IMR-90 (cell line): ENCODE data around the gene FRS3. TPM values are rescaled to one million over a fixed set of nuclear protein-coding genes. Genes with fewer than 3 reads are reported as not detected.

Experiments
- ATAC-seq: fragments of 200-7000 bp; cut with Tn5 transposase; 2 replicates; pipeline ENCODE4 v1.9.1; 2020; ENCODE audit warnings: low read depth, mild to moderate bottlenecking, moderate library complexity
- BruUV-seq: library from RNA; stranded (reverse); fragments of 400-500 nt; replicated peaks from 2 replicates; lab custom pipeline; 2021; lab: Mats Ljungman, UMichigan
- CTCF ChIA-PET: fragments of 300-600 bp; formaldehyde crosslinking; extraction: SDS; loops from one replicate; lab custom pipeline; 2021; ENCODE audit warnings: antibody characterized with exemption; lab: Yijun Ruan, JAX
- POLR2A ChIA-PET: fragments of 300-600 bp; sonication (Branson Sonifier 250); formaldehyde crosslinking; loops from one replicate; lab custom pipeline; 2022; ENCODE audit warnings: antibody characterized with exemption; ENCODE audit not compliant: unreplicated experiment; lab: Charles Lee
- DNase-seq: peaks from one replicate; pipeline ENCODE4 v3.0.0; 2013
- H2AFZ ChIP-seq: replicated peaks from 2 replicates; pipeline ENCODE3; 2013; ENCODE audit warnings: low read length, mild to moderate bottlenecking; ENCODE audit not compliant: poor library complexity
- H2AK5ac ChIP-seq: 2 replicates; pipeline ENCODE4 v1.6.1; 2013; ENCODE audit warnings: low read depth, low read length, inconsistent platforms
- H2AK9ac ChIP-seq: replicated peaks from 2 replicates; pipeline ENCODE3; 2013; ENCODE audit warnings: mild to moderate bottlenecking, low read depth, low read length, moderate library complexity; ENCODE audit not compliant: poor library complexity
- H2BK120ac ChIP-seq: 2 replicates; pipeline ENCODE4 v1.6.1; 2013; ENCODE audit warnings: low read depth, low read length, inconsistent platforms
- H2BK15ac ChIP-seq: 3 replicates; pipeline ENCODE4 v1.6.1; 2013; ENCODE audit warnings: low read depth, low read length, inconsistent platforms
- H2BK20ac ChIP-seq: 2 replicates; pipeline ENCODE4 v1.6.1; 2013; ENCODE audit warnings: low read depth, mild to moderate bottlenecking, inconsistent platforms, low read length, moderate library complexity
- H2BK5ac ChIP-seq: 2 replicates; pipeline ENCODE4 v1.6.1; 2013; ENCODE audit warnings: mild to moderate bottlenecking, low read depth, low read length, inconsistent platforms; ENCODE audit not compliant: poor library complexity, severe bottlenecking
- H3K14ac ChIP-seq: replicated peaks from 2 replicates; pipeline ENCODE4 v1.6.1; 2013; ENCODE audit warnings: low read depth, low read length, inconsistent platforms
- H3K18ac ChIP-seq: 2 replicates; pipeline ENCODE4 v1.6.1; 2013; ENCODE audit warnings: low read depth, low read length, control low read depth
- H3K23ac ChIP-seq: 2 replicates; pipeline ENCODE4 v1.6.1; 2013; ENCODE audit warnings: low read depth, low read length, inconsistent platforms
- H3K27ac ChIP-seq: 2 replicates; pipeline ENCODE4 v1.5.1; 2013; ENCODE audit warnings: mild to moderate bottlenecking, control low read depth, low read length; ENCODE audit not compliant: insufficient read depth
- H3K27me3 ChIP-seq: 2 replicates; pipeline ENCODE4 v1.6.1; 2013; ENCODE audit warnings: low read length; ENCODE audit not compliant: control insufficient read depth, insufficient read depth
- H3K36me3 ChIP-seq: 2 replicates; pipeline ENCODE4 v1.6.1; 2013; ENCODE audit warnings: low read length, mixed read lengths; ENCODE audit not compliant: control insufficient read depth, insufficient read depth
- H3K4ac ChIP-seq: 2 replicates; pipeline ENCODE4 v1.6.1; 2013; ENCODE audit warnings: low read depth, low read length, inconsistent platforms
- H3K4me1 ChIP-seq: 2 replicates; pipeline ENCODE4 v1.6.1; 2013; ENCODE audit warnings: low read length, mixed read lengths; ENCODE audit not compliant: control insufficient read depth, insufficient read depth
- H3K4me2 ChIP-seq: 2 replicates; pipeline ENCODE4 v1.6.1; 2013; ENCODE audit warnings: low read depth, mild to moderate bottlenecking, control low read depth, low read length, moderate library complexity
- H3K4me3 ChIP-seq: 2 replicates; pipeline ENCODE4 v1.5.1; 2013; ENCODE audit warnings: low read depth, mild to moderate bottlenecking, control low read depth, low read length, moderate library complexity; ENCODE audit not compliant: insufficient read depth
- H3K56ac ChIP-seq: 2 replicates; pipeline ENCODE4 v1.6.1; 2013; ENCODE audit warnings: low read length, inconsistent platforms; ENCODE audit not compliant: insufficient read depth; ENCODE audit errors: extremely low read depth
- H3K79me1 ChIP-seq, 2 experiments: 2 replicates each; pipeline ENCODE4 v1.6.1; 2013; ENCODE audit warnings: low read length in 2 of 2, inconsistent platforms in 1 of 2, low read depth in 1 of 2
- H3K9ac ChIP-seq: 2 replicates; pipeline ENCODE4 v1.6.1; 2013; ENCODE audit warnings: low read depth, low read length, control low read depth
- H3K9me1 ChIP-seq: 2 replicates; pipeline ENCODE4 v1.6.1; 2013; ENCODE audit warnings: low read length, inconsistent platforms; ENCODE audit not compliant: insufficient read depth
- H3K9me3 ChIP-seq: 2 replicates; pipeline ENCODE4 v1.6.1; 2013; ENCODE audit warnings: low read length; ENCODE audit not compliant: control insufficient read depth, insufficient read depth
- H4K20me1 ChIP-seq: 2 replicates; pipeline ENCODE4 v1.6.1; 2013; ENCODE audit warnings: low read length, inconsistent platforms; ENCODE audit not compliant: insufficient read depth
- H4K5ac ChIP-seq: 2 replicates; pipeline ENCODE4 v1.6.1; 2013; ENCODE audit warnings: mild to moderate bottlenecking, low read depth, low read length, control low read depth
- H4K8ac ChIP-seq, 2 experiments: 2 replicates each; pipeline ENCODE4 v1.6.1; 2013; ENCODE audit warnings: low read depth in 2 of 2, low read length in 2 of 2, control low read depth in 1 of 2, inconsistent platforms in 1 of 2
- H4K91ac ChIP-seq: 2 replicates; pipeline ENCODE4 v1.6.1; 2013; ENCODE audit warnings: low read depth, low read length, inconsistent platforms; ENCODE audit not compliant: insufficient read depth
- BHLHE40 ChIP-seq: fragments of 150-350 bp; IDR thresholded peaks from 2 replicates; pipeline ENCODE4 v1.6.1; 2016; ENCODE audit warnings: mild to moderate bottlenecking, low read depth, low read length
- CEBPB ChIP-seq: IDR thresholded peaks from 2 replicates; pipeline ENCODE4 v1.6.1; 2012; ENCODE audit warnings: low read depth, low read length, improper control_type of control experiment
- CHD1 ChIP-seq: IDR thresholded peaks from 2 replicates; pipeline ENCODE4 v1.6.1; 2012; ENCODE audit warnings: low read depth, low read length, improper control_type of control experiment
- FOS ChIP-seq: fragments of 150-350 bp; IDR thresholded peaks from 2 replicates; pipeline ENCODE4 v1.6.1; 2016; ENCODE audit warnings: low read depth, low read length
- MAFK ChIP-seq: IDR thresholded peaks from 2 replicates; pipeline ENCODE4 v1.6.1; 2012; ENCODE audit warnings: low read depth, low read length, improper control_type of control experiment
- MXI1 ChIP-seq: IDR thresholded peaks from 2 replicates; pipeline ENCODE4 v1.6.1; 2012; ENCODE audit warnings: low read depth, mild to moderate bottlenecking, low read length, moderate library complexity, borderline replicate concordance
- NFE2L2 ChIP-seq: fragments of 150-350 bp; IDR thresholded peaks from 2 replicates; pipeline ENCODE4 v1.6.1; 2016; ENCODE audit warnings: low read depth, mild to moderate bottlenecking, low read length
- WGBS, 2 experiments: methylation state at CpG; one replicate each; pipeline versions ENCODE4 v1.1.5 to v1.1.7; 2013; ENCODE audit warnings: missing lambda C conversion rate in 2 of 2; ENCODE audit not compliant: insufficient read length in 1 of 2; ENCODE audit errors: extremely low coverage in 2 of 2; 5-methylcytosine and 5-hydroxymethylcytosine counted together
- dilution Hi-C: fragments of 300-500 bp; cut with HindIII; formaldehyde crosslinking; loops from one replicate; pipeline ENCODE4 v1.14.3; 2018; ENCODE audit warnings: low sequenced_read_pairs; ENCODE audit not compliant: unreplicated experiment
- in situ Hi-C: fragments of 300-500 bp; cut with MboI; formaldehyde crosslinking; loops from 3 replicates; pipeline ENCODE4 v1.14.3; 2019; ENCODE audit warnings: low sequenced_read_pairs, inconsistent platforms, mixed read lengths
- intact Hi-C: fragments of 100-400 bp; cut with micrococcal nuclease; formaldehyde crosslinking; loops from 2 replicates; pipeline ENCODE4 v1.10.0; 2022
- polyA plus RNA-seq, 3 experiments: library from polyadenylated mRNA; depleted of rRNA; stranded (reverse); fragments of >200 nt; gene quantifications; 2 replicates each; pipeline ENCODE4 v1.2.3, GENCODE V29; 2012; ENCODE audit warnings: low replicate concordance in 1 of 3
- total RNA-seq: library from RNA; depleted of rRNA; stranded (reverse); fragments of >200 nt; gene quantifications from 2 replicates; pipeline ENCODE4 v1.2.3, GENCODE V29; 2012

The FRS3 gene
- total and polyA plus RNA-seq, 2 of the 4 experiments (the other 2 are of a cell fraction) = 0.54 to 3.8 TPM

DNA sequence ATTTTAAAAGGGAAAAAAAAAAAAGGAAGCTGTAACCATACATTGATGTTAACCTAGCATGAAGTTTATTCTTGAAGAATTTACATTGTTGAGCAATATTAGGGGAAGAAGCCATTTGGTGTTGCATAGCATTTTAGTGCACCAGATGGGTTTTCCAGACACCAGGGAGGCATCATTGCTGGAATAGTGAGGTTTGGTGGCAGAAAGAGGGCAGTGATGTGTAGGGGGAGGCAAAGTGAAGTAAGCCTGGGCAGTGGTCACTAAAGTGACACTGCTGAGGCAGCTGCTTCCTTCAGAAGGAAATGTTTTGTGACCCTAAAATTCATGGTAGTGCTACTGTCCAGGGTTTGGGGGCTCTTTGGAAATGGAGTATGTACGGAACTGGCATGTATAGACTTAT is 10.3 kb upstream of the FRS3 start:
- BruUV-seq = no TSS peak
- Histone ChIP-seq H3K4me3 (no peak overlapping the region), H3K4me2 (no peak overlapping the region), H3K9ac (no peak overlapping the region), H3K9me1 (0 out of 2 replicates have a peak, but pooled peaks cover 3% of the 10 kb centered on the region), H4K5ac (no peak overlapping the region), H4K91ac (no peak overlapping the region), H2AK5ac (no peak overlapping the region), H3K23ac (no peak overlapping the region), H3K27me3 (no peaks in the 10 kb centered on the region), H3K18ac (no peak overlapping the region), H4K20me1 (no peaks in the 10 kb centered on the region), H2BK20ac (no peak overlapping the region), H3K9me3 (no peaks in the 10 kb centered on the region), H3K56ac (no peak overlapping the region), H2BK15ac (no peak overlapping the region), H3K4me1 (peaks cover 7% of the 10 kb centered on the region), H4K8ac (no peak overlapping the region), H2AFZ (no peak overlapping the region), H3K14ac (no peak overlapping the region), H2AK9ac (no peak overlapping the region), H3K4ac (no peak overlapping the region), H3K27ac (no peak overlapping the region), H3K36me3 (peaks cover 17% of the 10 kb centered on the region), H2BK120ac (no peak overlapping the region), H2BK5ac (no peak overlapping the region), H3K79me1 (peaks cover 22 to 32% of the 10 kb centered on the region in 2 experiments)
- no CpG with 5 or more reads among the region's 1 CpG for WGBS, 2 experiments
- dilution Hi-C loops = no loop called here
- TF ChIP-seq NFE2L2 (no peak), CHD1 (no peak), MXI1 (no peak), CEBPB (no peak), BHLHE40 (no peak), MAFK (no peak), FOS (no peak)
- ChIA-PET CTCF (interaction anchor here (0.8 kb wide), 1 partner anchor 10 kb away, joined by 3 read pairs; no protein-coding TSS in a partner anchor), POLR2A (no interaction called here)
- DNase-seq (no peak), ATAC-seq (no peak)
- intact Hi-C loops = no loop called here
- in situ Hi-C loops = no loop called here
